IMR-90 (cell line): ENCODE measurements around the gene HYDIN. TPM values are rescaled to one million over a fixed set of nuclear protein-coding genes. Genes with fewer than 3 reads are reported as not detected.
"Not testable (repeated sequence)": the region's sequence is repeated elsewhere in the genome, so short reads cannot be mapped to it uniquely, and the experiment has no call there.

Experiments
- ATAC-seq: fragments of 200-7000 bp; cut with Tn5 transposase; 2 replicates; pipeline ENCODE4 v1.9.1; 2020; ENCODE audit warnings: low read depth, mild to moderate bottlenecking, moderate library complexity
- BruUV-seq: library from RNA; stranded (reverse); fragments of 400-500 nt; replicated peaks from 2 replicates; lab custom pipeline; 2021; lab: Mats Ljungman, UMichigan
- CTCF ChIA-PET: fragments of 300-600 bp; formaldehyde crosslinking; extraction: SDS; loops from one replicate; lab custom pipeline; 2021; ENCODE audit warnings: antibody characterized with exemption; lab: Yijun Ruan, JAX
- POLR2A ChIA-PET: fragments of 300-600 bp; sonication (Branson Sonifier 250); formaldehyde crosslinking; loops from one replicate; lab custom pipeline; 2022; ENCODE audit warnings: antibody characterized with exemption; ENCODE audit not compliant: unreplicated experiment; lab: Charles Lee
- DNase-seq: peaks from one replicate; pipeline ENCODE4 v3.0.0; 2013
- H2AFZ ChIP-seq: replicated peaks from 2 replicates; pipeline ENCODE3; 2013; ENCODE audit warnings: low read length, mild to moderate bottlenecking; ENCODE audit not compliant: poor library complexity
- H2AK5ac ChIP-seq: 2 replicates; pipeline ENCODE4 v1.6.1; 2013; ENCODE audit warnings: low read depth, low read length, inconsistent platforms
- H2AK9ac ChIP-seq: replicated peaks from 2 replicates; pipeline ENCODE3; 2013; ENCODE audit warnings: mild to moderate bottlenecking, low read depth, low read length, moderate library complexity; ENCODE audit not compliant: poor library complexity
- H2BK120ac ChIP-seq: 2 replicates; pipeline ENCODE4 v1.6.1; 2013; ENCODE audit warnings: low read depth, low read length, inconsistent platforms
- H2BK15ac ChIP-seq: 3 replicates; pipeline ENCODE4 v1.6.1; 2013; ENCODE audit warnings: low read depth, low read length, inconsistent platforms
- H2BK20ac ChIP-seq: 2 replicates; pipeline ENCODE4 v1.6.1; 2013; ENCODE audit warnings: low read depth, mild to moderate bottlenecking, inconsistent platforms, low read length, moderate library complexity
- H2BK5ac ChIP-seq: 2 replicates; pipeline ENCODE4 v1.6.1; 2013; ENCODE audit warnings: mild to moderate bottlenecking, low read depth, low read length, inconsistent platforms; ENCODE audit not compliant: poor library complexity, severe bottlenecking
- H3K14ac ChIP-seq: replicated peaks from 2 replicates; pipeline ENCODE4 v1.6.1; 2013; ENCODE audit warnings: low read depth, low read length, inconsistent platforms
- H3K18ac ChIP-seq: 2 replicates; pipeline ENCODE4 v1.6.1; 2013; ENCODE audit warnings: low read depth, low read length, control low read depth
- H3K23ac ChIP-seq: 2 replicates; pipeline ENCODE4 v1.6.1; 2013; ENCODE audit warnings: low read depth, low read length, inconsistent platforms
- H3K27ac ChIP-seq: 2 replicates; pipeline ENCODE4 v1.5.1; 2013; ENCODE audit warnings: mild to moderate bottlenecking, control low read depth, low read length; ENCODE audit not compliant: insufficient read depth
- H3K27me3 ChIP-seq: 2 replicates; pipeline ENCODE4 v1.6.1; 2013; ENCODE audit warnings: low read length; ENCODE audit not compliant: control insufficient read depth, insufficient read depth
- H3K36me3 ChIP-seq: 2 replicates; pipeline ENCODE4 v1.6.1; 2013; ENCODE audit warnings: low read length, mixed read lengths; ENCODE audit not compliant: control insufficient read depth, insufficient read depth
- H3K4ac ChIP-seq: 2 replicates; pipeline ENCODE4 v1.6.1; 2013; ENCODE audit warnings: low read depth, low read length, inconsistent platforms
- H3K4me1 ChIP-seq: 2 replicates; pipeline ENCODE4 v1.6.1; 2013; ENCODE audit warnings: low read length, mixed read lengths; ENCODE audit not compliant: control insufficient read depth, insufficient read depth
- H3K4me2 ChIP-seq: 2 replicates; pipeline ENCODE4 v1.6.1; 2013; ENCODE audit warnings: low read depth, mild to moderate bottlenecking, control low read depth, low read length, moderate library complexity
- H3K4me3 ChIP-seq: 2 replicates; pipeline ENCODE4 v1.5.1; 2013; ENCODE audit warnings: low read depth, mild to moderate bottlenecking, control low read depth, low read length, moderate library complexity; ENCODE audit not compliant: insufficient read depth
- H3K56ac ChIP-seq: 2 replicates; pipeline ENCODE4 v1.6.1; 2013; ENCODE audit warnings: low read length, inconsistent platforms; ENCODE audit not compliant: insufficient read depth; ENCODE audit errors: extremely low read depth
- H3K79me1 ChIP-seq, 2 experiments: 2 replicates each; pipeline ENCODE4 v1.6.1; 2013; ENCODE audit warnings: low read length in 2 of 2, inconsistent platforms in 1 of 2, low read depth in 1 of 2
- H3K9ac ChIP-seq: 2 replicates; pipeline ENCODE4 v1.6.1; 2013; ENCODE audit warnings: low read depth, low read length, control low read depth
- H3K9me1 ChIP-seq: 2 replicates; pipeline ENCODE4 v1.6.1; 2013; ENCODE audit warnings: low read length, inconsistent platforms; ENCODE audit not compliant: insufficient read depth
- H3K9me3 ChIP-seq: 2 replicates; pipeline ENCODE4 v1.6.1; 2013; ENCODE audit warnings: low read length; ENCODE audit not compliant: control insufficient read depth, insufficient read depth
- H4K20me1 ChIP-seq: 2 replicates; pipeline ENCODE4 v1.6.1; 2013; ENCODE audit warnings: low read length, inconsistent platforms; ENCODE audit not compliant: insufficient read depth
- H4K5ac ChIP-seq: 2 replicates; pipeline ENCODE4 v1.6.1; 2013; ENCODE audit warnings: mild to moderate bottlenecking, low read depth, low read length, control low read depth
- H4K8ac ChIP-seq, 2 experiments: 2 replicates each; pipeline ENCODE4 v1.6.1; 2013; ENCODE audit warnings: low read depth in 2 of 2, low read length in 2 of 2, control low read depth in 1 of 2, inconsistent platforms in 1 of 2
- H4K91ac ChIP-seq: 2 replicates; pipeline ENCODE4 v1.6.1; 2013; ENCODE audit warnings: low read depth, low read length, inconsistent platforms; ENCODE audit not compliant: insufficient read depth
- WGBS, 2 experiments: methylation state at CpG; one replicate each; pipeline versions ENCODE4 v1.1.5 to v1.1.7; 2013; ENCODE audit warnings: missing lambda C conversion rate in 2 of 2; ENCODE audit not compliant: insufficient read length in 1 of 2; ENCODE audit errors: extremely low coverage in 2 of 2; 5-methylcytosine and 5-hydroxymethylcytosine counted together
- dilution Hi-C: fragments of 300-500 bp; cut with HindIII; formaldehyde crosslinking; loops from one replicate; pipeline ENCODE4 v1.14.3; 2018; ENCODE audit warnings: low sequenced_read_pairs; ENCODE audit not compliant: unreplicated experiment
- in situ Hi-C: fragments of 300-500 bp; cut with MboI; formaldehyde crosslinking; loops from 3 replicates; pipeline ENCODE4 v1.14.3; 2019; ENCODE audit warnings: low sequenced_read_pairs, inconsistent platforms, mixed read lengths
- intact Hi-C: fragments of 100-400 bp; cut with micrococcal nuclease; formaldehyde crosslinking; loops from 2 replicates; pipeline ENCODE4 v1.10.0; 2022
- polyA plus RNA-seq, 3 experiments: library from polyadenylated mRNA; depleted of rRNA; stranded (reverse); fragments of >200 nt; gene quantifications; 2 replicates each; pipeline ENCODE4 v1.2.3, GENCODE V29; 2012; ENCODE audit warnings: low replicate concordance in 1 of 3
- total RNA-seq: library from RNA; depleted of rRNA; stranded (reverse); fragments of >200 nt; gene quantifications from 2 replicates; pipeline ENCODE4 v1.2.3, GENCODE V29; 2012

The HYDIN gene
- total and polyA plus RNA-seq, 2 of the 4 experiments (the other 2 are of a cell fraction), result 0.18 to 0.27 TPM

DNA sequence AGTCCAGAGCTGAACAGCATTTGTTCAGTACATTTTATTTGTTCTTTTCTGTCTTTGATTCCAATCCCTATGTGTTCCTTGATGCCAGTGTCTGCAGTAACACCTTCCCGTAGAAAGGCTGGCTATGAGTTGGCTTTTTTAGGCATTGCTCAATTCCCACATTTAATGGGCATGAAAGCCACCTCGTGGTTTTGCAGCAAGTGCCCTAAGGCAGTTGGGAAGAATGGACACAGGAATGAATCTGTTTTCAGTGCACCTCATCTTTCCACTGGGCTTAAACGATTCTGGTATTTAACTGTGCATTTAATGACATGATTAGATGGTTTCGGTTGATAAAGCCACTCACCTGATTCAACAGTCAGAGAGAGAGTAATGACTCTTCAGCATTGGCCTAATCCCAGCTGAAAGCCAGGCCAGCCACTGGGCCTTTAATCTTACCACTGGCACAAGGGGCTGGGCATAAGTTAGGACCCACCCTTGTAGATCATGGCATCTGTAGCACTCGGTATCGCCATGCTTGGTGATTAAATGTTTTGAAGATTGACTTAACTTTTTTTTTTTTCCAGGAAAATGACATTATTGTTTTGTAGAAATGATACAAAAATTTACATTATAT is 211.3 kb downstream of the HYDIN start:
- H2AK5ac ChIP-seq, in situ Hi-C loops, H3K56ac ChIP-seq, ATAC-seq, H4K8ac ChIP-seq, H3K9ac ChIP-seq, CTCF ChIA-PET, H4K91ac ChIP-seq, H2BK15ac ChIP-seq, H2AK9ac ChIP-seq, H3K23ac ChIP-seq, H2BK120ac ChIP-seq, H3K4ac ChIP-seq, H2BK20ac ChIP-seq, POLR2A ChIA-PET, H3K9me1 ChIP-seq, H4K20me1 ChIP-seq, dilution Hi-C loops, H3K79me1 ChIP-seq, H3K18ac ChIP-seq, H3K36me3 ChIP-seq, H3K4me1 ChIP-seq, H3K27ac ChIP-seq, H3K9me3 ChIP-seq, intact Hi-C loops, H3K14ac ChIP-seq, H2BK5ac ChIP-seq, H4K5ac ChIP-seq, H2AFZ ChIP-seq, H3K4me2 ChIP-seq, H3K4me3 ChIP-seq, BruUV-seq, H3K27me3 ChIP-seq, DNase-seq: not testable (repeated sequence)
- WGBS, 2 experiments, result no CpG with 5 or more reads among the region's 6 CpGs

DNA sequence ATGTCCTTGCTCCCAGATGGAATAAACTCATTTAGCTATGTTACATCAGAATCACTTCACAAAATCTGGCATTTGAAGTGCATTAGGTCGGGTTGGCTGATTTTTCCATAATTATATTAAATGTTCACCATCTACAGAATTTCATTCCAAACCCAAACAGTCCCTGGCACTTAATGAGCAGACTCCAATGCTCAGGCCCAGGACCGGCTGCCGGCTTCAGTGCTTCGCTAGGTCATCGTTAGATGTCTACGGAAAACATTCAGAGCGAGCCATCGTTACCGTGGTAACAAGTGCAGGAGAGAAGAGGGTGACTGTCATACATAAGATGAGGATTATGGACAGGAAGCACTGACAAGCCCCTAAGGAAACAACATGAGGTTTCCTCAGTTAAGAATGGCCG is 215.1 kb downstream of the HYDIN start:
- H3K4me2 ChIP-seq, H4K91ac ChIP-seq, POLR2A ChIA-PET, dilution Hi-C loops, H2AK5ac ChIP-seq, ATAC-seq, H3K18ac ChIP-seq, H3K14ac ChIP-seq, H2AFZ ChIP-seq, CTCF ChIA-PET, H3K9me3 ChIP-seq, H3K36me3 ChIP-seq, H3K4me1 ChIP-seq, H2AK9ac ChIP-seq, H4K20me1 ChIP-seq, H4K5ac ChIP-seq, H2BK5ac ChIP-seq, H3K9ac ChIP-seq, H3K9me1 ChIP-seq, H3K27me3 ChIP-seq, H3K23ac ChIP-seq, H3K4ac ChIP-seq, intact Hi-C loops, H2BK120ac ChIP-seq, H2BK15ac ChIP-seq, H3K27ac ChIP-seq, BruUV-seq, in situ Hi-C loops, H4K8ac ChIP-seq, H3K56ac ChIP-seq, H3K4me3 ChIP-seq, H2BK20ac ChIP-seq, H3K79me1 ChIP-seq, DNase-seq: not testable (repeated sequence)
- WGBS, 2 experiments, result no CpG with 5 or more reads among the region's 10 CpGs
